HG02798 (cell line): Measurements from ENCODE around the gene CDCA8.

Experiments used
- ATAC-seq: cut with Tn5 transposase; IDR thresholded peaks from one replicate; pipeline ENCODE4 v1.9.1; 2021; ENCODE audit warnings: mild to moderate bottlenecking; ENCODE audit not compliant: unreplicated experiment, poor library complexity

The CDCA8 gene

DNA sequence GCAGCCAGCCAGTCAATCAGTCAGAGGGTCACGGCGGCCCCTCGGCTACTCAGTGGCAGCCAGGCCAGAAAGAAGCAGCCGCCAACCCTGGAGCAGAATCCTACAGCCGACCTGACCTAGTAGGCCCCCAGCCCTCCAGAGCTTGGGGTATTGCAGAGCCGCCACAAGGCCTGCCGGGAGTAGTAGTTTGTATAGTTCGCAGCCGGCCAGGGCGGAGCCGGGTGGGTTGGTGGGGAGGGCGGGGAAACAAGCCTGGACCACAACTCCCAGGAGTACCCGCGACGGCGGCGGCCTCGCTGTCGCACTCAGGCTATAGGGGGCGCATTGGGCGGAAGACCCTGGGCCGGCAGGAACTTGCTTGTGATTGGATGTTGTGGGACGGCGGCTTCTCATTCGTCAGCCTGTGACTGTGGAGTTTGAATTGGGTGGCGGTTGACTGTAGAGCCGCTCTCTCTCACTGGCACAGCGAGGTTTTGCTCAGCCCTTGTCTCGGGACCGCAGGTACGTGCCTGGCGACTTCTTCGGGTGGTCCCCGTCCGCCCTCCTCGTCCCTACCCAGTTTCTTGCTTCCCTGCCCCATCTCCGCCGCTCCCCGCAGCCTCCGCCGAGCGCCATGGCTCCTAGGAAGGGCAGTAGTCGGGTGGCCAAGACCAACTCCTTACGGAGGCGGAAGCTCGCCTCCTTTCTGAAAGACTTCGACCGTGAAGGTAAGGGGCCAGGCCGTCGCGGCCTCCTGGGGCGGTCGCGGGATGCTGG lies at the start of gene CDCA8:
TSS of gene CDCA8 (plus strand) at position 439 of the 756 bp plus-strand sequence. CDS start at position 614, 175 bp downstream.
- ATAC-seq = peak; percentile 84

DNA sequence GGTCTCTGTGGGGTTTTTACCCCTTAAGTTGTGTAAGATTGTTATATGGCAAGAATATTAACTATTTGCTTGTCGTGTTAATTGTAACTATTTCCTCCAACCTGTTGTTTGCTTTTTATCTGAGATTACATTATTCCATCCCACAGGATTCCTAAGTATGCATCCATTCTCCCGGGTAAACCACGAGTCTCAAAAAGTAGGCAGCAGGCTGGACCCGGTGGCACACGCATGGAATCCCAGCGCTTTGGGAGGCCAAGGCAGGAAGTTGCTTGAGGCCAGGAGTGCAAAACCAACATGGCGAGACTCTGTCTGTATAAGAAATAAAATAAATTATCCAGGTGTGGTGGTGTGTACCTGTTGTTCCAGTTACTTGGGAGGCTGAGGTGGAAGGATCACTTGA lies 45.0 kb upstream of the CDCA8 start:
- no peak for ATAC-seq

DNA sequence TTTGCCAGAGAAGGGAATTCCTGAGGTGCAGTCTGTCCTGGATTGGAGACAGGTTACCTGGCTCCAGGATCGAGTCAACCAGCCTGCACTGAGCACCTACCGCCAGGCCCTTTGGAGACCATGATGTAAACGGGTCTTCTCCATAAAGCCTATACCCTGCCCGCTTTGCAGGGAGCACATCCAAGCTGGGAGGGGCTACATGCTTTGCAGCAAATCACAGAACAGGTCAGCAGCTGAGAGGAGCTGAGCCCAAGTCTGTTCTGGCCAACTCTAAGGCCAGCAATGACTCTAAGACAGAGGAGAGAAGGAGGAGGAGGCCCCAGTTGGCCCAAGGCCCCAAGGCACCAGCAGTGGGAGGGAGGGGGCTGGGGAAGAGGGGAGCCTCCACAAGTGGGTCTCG lies 42.1 kb upstream of the CDCA8 start:
- ATAC-seq = no peak

DNA sequence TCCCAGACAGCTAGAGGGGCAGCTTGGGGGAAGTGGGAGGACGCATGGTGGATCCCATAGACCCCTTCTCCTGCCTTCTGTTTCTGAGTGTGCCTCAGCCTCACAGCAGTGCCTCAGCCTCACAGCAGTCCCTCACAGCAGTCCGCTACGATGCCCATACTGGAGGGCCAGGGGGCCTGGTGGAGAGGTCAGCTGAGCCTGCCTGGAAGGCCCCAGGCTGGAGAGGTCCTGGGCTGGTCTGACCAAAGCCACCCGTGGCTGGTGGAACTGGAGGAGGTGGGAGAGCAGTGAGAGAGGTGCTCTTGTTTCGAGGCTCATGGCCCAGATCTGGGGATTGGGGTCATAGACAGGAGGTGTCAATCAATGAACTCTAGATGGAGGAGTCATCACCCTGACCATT lies 41.6 kb upstream of the CDCA8 start:
- ATAC-seq = no peak

DNA sequence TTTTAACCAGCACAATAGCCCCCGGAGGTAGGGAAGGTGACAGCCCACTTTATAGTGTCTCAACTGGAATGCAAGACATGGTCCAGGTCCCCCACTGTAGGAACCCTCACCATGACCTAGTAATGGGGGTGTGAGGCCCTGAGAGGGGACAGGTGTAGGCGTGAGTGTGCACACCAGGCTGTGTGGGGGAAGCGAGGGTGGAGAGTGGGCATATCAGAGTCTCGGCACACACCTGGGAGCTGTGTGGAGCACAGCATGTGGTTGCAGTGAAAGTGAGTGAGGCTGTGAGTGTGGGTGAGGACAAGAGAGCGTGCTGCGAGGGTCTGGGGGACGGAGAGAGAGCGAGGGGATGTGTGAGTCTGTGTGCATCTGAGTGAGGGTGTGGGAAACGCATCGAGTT lies 40.5 kb upstream of the CDCA8 start:
- ATAC-seq = no peak

DNA sequence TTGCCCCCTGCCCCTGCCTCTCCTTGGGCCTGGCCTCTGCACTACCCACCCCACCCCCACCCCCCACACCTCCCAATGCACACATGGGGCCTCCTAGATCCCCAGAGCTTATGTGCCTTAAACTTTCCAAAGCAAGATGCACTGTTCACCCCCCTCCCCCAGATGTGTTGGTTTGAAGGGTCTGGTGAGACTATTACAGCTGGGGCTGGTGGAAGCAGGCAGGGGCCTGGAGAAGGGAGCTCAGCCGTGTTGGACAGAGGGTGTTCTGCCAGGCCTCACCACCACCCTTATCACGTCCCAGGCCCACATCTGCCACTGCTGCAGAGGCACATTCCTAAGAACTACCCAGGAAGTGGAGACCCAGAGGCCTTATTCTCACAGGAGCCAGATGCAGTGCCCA lies 39.3 kb upstream of the CDCA8 start:
- no peak for ATAC-seq

DNA sequence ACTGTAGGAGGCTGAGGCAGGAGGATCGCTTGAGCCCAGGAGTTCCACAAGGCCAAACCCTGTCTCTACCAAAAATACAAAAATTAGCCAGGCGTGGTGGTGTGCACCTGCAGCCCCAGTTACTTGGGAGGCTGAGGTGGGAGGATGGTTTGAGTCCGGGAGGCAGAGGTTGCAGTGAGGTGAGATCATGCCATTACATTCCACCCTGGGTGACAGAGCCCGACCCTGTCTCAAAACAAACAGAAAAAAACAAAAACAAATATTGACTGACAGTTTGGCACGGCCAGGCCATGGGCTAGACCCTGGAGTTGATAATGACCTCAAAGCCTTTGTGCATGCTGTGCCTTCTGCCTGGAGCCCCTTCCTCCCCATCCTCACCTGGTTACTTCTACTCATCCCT lies 38.4 kb upstream of the CDCA8 start:
- no peak for ATAC-seq

DNA sequence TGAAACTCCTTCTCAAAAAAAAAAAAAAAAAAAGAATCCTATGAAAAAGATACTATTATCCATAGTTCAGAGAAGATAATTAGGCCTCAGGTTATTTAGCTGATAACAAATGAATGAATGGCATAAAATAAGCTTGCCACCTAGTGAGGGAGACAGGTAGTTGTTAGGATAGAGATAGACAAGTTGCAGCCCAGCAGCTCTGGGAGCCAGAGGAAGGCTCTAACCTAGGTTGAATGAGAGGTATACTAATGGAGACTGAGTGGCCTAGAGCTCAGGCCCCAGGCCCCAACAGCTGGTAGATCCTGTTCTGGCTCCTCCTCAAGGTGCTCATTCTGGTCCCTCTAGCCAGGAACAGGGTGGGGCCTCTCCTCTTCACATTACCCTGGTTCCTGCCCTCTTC lies 37.0 kb upstream of the CDCA8 start:
- no peak for ATAC-seq

DNA sequence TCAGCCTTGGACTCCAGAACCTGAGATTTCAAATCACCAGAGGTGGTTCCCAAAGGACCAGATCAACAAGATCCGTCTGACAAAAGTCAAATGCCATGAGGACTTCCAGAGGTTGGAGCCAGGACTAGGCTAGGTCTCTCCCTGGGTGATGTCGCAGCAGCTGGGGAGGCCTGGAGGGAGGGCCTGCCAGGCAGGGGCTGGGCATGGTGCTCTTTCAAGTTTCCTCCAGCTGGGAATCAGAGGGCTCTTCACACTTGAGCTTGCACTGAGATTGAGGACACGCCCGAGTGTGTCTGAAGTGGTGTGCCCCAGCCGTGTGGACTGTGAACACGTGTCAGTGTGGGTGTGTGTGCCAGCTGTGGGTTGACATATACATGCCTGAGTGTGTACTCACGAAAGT lies 36.3 kb upstream of the CDCA8 start:
- no peak for ATAC-seq

DNA sequence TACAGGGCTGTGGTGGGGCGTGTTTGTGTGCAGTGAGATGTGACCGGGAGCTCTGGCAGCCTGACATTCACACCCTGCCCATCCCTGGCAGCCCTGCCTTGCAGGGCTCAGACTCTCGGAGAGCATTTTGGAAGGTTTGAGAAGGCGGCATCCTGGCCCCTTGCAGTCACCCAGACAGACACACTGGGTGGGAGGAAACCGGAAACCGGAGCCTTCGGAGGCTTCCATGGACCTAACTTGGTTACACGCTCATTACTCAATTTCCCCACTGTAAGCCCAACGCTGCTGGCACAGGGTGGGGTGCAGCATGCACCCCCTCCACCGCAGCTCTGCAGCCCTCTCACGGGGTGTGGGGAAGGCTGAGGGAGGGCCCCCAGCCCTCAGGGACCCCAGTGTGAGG lies 35.4 kb upstream of the CDCA8 start:
- no peak for ATAC-seq

DNA sequence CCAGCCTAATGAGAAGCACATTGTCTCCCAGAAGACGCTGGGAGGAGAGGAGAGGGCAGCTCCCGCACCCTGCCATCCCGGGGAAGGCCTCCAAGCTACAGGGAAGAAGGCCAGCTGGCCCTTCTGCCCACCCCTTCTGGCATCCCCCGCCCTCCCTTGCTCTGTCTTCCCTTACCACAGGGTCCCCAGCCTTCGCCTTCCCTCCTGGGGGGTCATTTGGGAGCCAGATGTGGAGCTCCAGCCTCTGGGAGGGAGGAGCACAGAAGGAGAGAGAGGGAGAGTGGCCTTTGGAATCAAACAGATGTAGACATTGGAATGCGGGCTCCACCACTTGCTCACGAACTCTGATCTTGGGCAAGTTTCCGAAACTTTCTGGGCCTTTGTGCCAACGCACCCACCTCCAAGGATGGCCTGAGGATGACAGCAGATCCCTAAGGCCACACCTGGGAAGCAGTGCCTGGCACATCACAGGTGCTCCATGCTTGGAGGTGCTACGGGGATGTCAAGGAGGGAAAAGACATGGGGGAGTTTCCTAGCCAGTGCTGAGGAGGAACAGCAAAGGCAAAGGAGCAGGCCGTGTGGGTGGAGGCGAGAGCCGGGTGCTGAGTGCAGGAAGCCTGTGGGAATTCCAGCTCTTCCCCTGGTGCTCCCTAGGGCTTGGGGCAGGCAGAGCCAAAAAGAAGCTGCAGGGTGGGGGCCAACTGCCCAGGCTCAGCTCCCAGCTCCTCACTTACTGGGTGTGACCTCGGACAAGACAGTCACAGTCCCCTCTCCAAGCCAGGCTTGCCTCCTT lies 34.5 kb upstream of the CDCA8 start:
- no peak for ATAC-seq

DNA sequence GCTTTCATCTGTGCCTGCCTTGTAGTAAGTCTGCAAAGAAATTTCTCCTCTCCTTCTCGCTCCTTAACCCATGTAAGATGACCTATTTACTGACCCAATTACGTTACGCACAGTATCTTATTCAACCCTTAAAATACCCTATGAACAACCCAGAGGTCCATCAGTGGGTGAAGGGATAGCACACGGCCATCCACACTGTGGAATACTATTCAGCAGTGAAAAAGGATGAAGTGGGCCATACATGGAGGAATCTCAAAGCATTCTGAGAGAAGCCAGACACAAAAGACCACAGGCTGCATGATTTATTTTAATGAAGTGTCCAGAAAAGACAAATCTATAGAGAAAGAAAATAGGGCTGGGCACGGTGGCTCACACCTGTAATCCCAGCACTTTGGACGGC lies 33.8 kb upstream of the CDCA8 start:
- no peak for ATAC-seq

DNA sequence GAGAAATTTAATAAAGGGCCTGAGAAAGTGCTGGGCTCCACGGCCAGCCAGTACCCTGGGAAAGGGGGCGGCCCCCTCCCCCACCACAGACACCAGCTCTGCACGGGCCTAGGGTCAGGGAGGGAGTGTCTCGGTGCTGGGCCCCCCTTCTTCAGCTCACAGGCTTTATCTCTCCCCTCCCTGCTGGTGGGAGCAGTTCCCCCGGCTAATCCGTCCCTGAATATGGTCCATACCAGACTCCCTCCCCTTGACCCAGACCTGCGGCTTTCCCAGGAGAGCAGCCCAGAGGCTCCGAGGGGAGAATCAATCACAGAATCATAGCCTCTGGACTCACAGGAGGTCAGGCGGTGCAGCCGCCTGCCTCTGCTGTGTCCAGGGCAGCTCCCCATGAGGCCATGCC lies 31.7 kb upstream of the CDCA8 start:
- ATAC-seq = no peak

DNA sequence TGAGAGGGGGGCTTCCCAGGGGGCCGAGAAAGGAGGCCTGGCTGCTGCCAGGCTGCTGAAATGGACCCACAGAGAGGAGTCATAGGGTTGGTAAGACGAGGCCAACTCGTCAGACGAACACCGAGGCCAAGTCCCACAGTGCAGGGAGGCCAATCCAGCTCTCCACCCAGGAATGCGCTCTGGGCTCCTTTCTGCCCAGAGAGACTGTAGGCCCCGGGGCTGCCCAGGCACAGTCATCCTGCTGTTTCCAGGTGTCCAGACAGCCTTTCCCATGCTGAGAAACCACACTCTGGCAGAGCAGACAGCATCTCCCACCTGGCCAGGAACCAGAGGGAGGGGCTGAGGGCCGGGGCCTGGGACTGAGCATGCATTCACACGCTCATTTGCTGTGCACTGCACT lies 30.9 kb upstream of the CDCA8 start:
- ATAC-seq = no peak

DNA sequence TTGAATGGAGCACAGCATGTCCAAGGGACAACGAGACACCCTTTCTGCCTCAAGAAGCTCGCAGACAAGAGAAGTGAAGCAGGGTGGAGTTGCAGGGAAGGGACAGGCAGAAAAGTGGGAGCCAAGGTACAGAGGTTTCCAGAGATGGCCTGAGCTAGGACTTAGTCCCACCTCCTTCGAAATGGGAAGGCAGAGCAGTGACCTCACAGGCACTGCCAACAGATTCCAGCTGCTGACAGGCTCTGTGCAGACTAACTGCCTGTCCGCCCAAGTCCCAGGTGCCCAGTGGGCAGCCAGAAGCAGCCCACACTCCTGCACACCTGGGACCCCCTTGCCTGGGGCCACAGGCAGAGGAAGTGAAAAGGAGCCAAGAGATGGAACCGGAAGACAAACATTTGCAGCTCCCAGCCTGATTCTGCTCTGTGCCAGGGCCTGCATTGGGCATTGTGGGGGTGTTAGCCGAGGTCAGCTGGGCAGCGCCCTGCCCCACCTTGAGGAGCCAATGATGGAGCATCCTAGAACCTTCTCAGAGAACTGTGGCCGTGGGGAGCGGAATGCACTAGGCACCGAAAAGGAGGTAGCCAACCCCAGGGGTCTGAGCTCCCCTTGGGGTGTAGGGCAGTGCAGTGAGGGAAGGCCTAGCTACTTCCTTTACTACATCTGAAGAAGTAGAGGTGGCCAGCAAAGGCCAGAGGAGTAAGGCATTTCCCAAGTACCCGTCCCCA lies 30.1 kb upstream of the CDCA8 start:
- ATAC-seq = no peak

DNA sequence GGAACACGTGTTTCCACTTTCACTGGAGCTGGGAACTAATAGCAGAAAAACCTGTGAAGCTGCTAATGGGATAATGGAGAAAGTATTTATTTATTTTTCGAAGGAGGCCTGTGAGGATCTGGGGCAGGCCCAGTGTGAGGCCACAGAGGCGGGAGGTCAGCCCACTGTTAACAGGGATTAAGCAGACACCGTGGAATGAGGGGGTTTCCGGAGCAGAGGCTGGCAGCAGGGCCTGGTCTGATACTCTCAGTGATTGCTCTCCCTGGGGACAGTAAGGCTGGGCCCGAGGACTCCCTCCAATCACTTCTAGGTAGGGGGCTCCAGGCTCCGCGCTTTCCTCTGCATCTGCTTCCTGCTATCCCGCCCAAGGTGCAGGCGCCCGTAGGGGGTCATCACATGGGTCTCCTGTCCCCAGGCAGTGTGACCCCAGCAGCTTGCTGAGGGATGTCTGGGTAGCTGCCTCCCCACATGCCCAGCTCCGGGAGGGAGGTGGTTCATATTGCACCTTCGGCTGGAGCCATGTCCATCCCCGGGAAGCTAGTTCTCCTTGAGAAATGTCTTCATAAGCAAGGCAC lies 28.8 kb upstream of the CDCA8 start:
- no peak for ATAC-seq

DNA sequence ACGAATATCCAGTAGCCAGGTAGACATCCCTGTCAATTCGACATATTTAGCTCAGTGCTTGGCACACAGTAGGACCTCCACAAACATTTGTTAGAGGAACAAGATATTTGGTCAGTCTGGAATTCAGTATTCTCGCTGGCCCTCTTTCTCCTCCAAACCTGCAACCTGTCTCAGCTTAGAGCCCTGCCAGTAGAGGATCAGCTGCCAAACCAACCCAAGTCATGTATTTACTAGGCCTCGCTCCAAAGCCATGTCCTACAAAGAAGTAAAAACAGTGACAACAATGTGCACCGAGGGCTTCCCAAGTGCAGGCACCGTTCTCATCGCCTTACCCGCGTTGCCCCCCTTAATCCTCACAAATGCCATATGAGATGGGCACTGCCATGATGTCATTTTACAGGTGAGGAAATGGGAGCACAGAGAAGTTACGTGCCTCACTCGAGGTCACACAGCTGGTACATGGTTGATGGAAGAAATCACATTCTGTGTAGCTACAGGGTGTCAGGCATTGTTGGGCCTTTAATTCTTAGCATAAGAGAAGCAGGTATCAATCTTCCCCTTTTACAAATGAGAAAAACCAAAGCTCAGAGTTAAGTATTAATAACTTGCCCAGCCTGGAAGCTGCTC lies 26.0 kb upstream of the CDCA8 start:
- ATAC-seq = no peak

DNA sequence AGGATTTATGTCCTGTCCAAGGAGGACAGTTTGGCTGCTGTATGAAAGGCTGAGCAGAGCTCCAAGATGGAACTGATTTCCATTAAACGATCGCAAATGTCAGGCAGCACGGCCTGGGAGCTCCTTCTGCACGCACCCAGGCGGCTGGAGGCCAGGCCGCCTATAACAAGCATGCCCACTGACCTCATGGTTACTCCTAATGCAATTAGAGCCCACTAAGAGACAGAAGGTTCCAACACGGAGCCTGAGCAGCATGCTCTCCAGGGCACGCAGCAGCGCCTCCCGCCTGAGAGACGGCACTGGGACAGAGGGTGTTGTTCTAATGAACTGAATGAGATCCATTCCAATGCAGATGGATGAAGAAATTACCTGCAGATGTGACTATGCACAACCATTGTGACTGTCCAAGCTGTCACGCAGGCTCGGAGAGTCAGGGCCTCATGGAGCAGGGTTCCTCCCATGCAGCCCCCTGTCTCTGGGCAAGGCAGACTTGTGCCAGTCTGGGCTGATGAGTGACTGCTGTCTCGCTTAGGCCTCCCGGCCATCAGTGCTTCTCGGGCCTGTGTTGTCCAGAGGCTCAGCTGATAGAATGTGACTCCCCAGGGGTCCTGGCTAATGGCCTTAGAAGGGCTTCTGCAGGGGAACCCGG lies 25.2 kb upstream of the CDCA8 start:
- ATAC-seq = no peak

DNA sequence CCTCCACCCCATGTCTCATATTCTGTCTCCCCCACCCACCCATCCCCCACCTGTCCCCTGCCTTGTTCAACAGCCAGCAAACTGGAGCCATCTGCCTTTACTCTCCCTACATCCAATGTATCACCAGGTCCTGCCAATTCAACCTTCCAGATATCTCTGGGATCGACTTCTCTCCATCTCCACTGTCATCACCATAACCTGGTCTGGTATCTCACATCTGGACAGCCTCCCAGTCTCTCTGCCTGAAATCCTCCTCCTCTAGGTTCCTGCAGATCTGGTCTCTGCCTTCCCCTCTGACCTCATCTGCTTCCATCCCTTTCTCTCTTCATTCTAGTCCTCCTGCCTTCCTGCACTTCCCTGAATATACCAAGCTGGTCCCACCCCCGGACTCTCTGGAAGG lies 22.2 kb upstream of the CDCA8 start:
- ATAC-seq = no peak

DNA sequence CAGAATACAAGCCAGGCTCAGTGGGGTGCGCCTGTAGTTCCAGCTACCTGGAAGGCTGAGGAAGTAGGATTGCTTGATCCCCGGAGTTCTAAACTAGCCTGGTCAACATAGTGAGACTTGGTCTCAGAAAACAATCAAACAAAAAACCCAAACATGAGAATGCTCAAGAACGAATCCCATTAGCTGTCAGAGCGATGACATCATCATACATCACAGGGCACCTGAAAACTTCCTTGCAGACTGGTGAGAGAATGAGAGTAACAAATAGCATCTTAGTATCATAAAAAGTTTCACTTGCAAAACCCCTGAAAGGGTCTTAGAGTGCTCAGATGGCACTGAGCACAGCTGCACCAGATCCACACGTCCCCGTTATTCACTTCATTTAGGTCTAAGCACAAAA lies 21.1 kb upstream of the CDCA8 start:
- ATAC-seq = no peak
